OCI-LY1 (cell line): ENCODE data around the gene SH3GL2.

ENCODE experiments used
- H2AFZ ChIP-seq: fragments of 200-600 bp; sonication (generic), shearing (Covaris generic); 2 replicates; pipeline ENCODE4 v1.6.0; 2014; ENCODE audit warnings: antibody characterized with exemption, mild to moderate bottlenecking, low read length
- H3F3A ChIP-seq: fragments of 200-600 bp; sonication (generic), shearing (Covaris generic); 2 replicates; pipeline ENCODE4 v1.6.0; 2014; ENCODE audit warnings: mild to moderate bottlenecking, antibody characterized with exemption, low read length, moderate library complexity; ENCODE audit not compliant: insufficient read depth
- H3K27ac ChIP-seq: fragments of 200-600 bp; sonication (generic); 2 replicates; pipeline ENCODE4 v1.5.1; 2014; ENCODE audit warnings: low read length, mixed run types, mild to moderate bottlenecking, low read depth; ENCODE audit not compliant: poor library complexity, severe bottlenecking
- H3K27me3 ChIP-seq: fragments of 200-600 bp; sonication (generic); 2 replicates; pipeline ENCODE4 v1.6.0; 2014; ENCODE audit warnings: antibody characterized with exemption, mild to moderate bottlenecking, low read length, moderate library complexity; ENCODE audit not compliant: insufficient read depth
- H3K36me3 ChIP-seq: fragments of 200-600 bp; sonication (generic); 2 replicates; pipeline ENCODE4 v1.6.1; 2014; ENCODE audit warnings: mild to moderate bottlenecking, antibody characterized with exemption, low read length, moderate library complexity, mixed read lengths; ENCODE audit not compliant: insufficient read depth
- H3K4me1 ChIP-seq: fragments of 200-600 bp; sonication (generic); 2 replicates; pipeline ENCODE4 v1.5.1; 2014; ENCODE audit warnings: mild to moderate bottlenecking, low read length, moderate library complexity; ENCODE audit not compliant: insufficient read depth, severe bottlenecking
- H3K4me2 ChIP-seq: fragments of 200-600 bp; sonication (generic), shearing (Covaris generic); 2 replicates; pipeline ENCODE4 v1.6.1; 2014; ENCODE audit warnings: low read length
- H3K4me3 ChIP-seq: fragments of 200-600 bp; sonication (generic); 2 replicates; pipeline ENCODE4 v1.5.1; 2014; ENCODE audit warnings: low read length, low read depth, mild to moderate bottlenecking, mixed read lengths; ENCODE audit not compliant: poor library complexity, severe bottlenecking
- H3K79me2 ChIP-seq: fragments of 200-600 bp; shearing (Covaris generic); 2 replicates; pipeline ENCODE4 v1.6.1; 2016; ENCODE audit warnings: mixed run types, low read length, mixed read lengths; ENCODE audit not compliant: insufficient read depth
- H3K9ac ChIP-seq: fragments of 200-600 bp; sonication (generic), shearing (Covaris generic); 2 replicates; pipeline ENCODE4 v1.6.1; 2014; ENCODE audit warnings: mild to moderate bottlenecking, low read length, mixed read lengths
- H3K9me2 ChIP-seq: fragments of 200-600 bp; sonication (generic), shearing (Covaris generic); 2 replicates; pipeline ENCODE4 v1.6.1; 2014; ENCODE audit warnings: low read depth, mild to moderate bottlenecking, low read length, mixed read lengths
- H3K9me3 ChIP-seq: fragments of 200-600 bp; shearing (Covaris generic); 2 replicates; pipeline ENCODE4 v1.6.1; 2014; ENCODE audit warnings: low read length, mixed read lengths
- H4K20me1 ChIP-seq: fragments of 200-600 bp; sonication (generic), shearing (Covaris generic); 2 replicates; pipeline ENCODE4 v1.6.0; 2016; ENCODE audit warnings: mild to moderate bottlenecking, low read length; ENCODE audit not compliant: insufficient read depth
- CTCF ChIP-seq: fragments of 200-600 bp; sonication (generic), shearing (Covaris generic); IDR thresholded peaks from 2 replicates; pipeline ENCODE4 v1.5.1; 2017; ENCODE audit warnings: mild to moderate bottlenecking, antibody characterized with exemption, low read length, moderate library complexity, mixed read lengths
- EZH2 ChIP-seq: fragments of 200-600 bp; sonication (generic), shearing (Covaris generic); IDR thresholded peaks from 2 replicates; pipeline ENCODE4 v1.8.0; 2017; ENCODE audit warnings: borderline replicate concordance, mixed run types, mild to moderate bottlenecking, antibody characterized with exemption, low read length, moderate library complexity, mixed read lengths

SH3GL2 gene

GRCh38 chr9:17782430-17783149 lies 203.7 kb downstream of the SH3GL2 start:
- no peaks in the 10 kb centered on the region for H3K27me3 ChIP-seq
- no peaks in the 10 kb centered on the region for H3K79me2 ChIP-seq
- H3K4me1 ChIP-seq: no peaks in the 10 kb centered on the region
- H3K9me2 ChIP-seq: no peaks in the 10 kb centered on the region
- H3K9me3 ChIP-seq: no peaks in the 10 kb centered on the region
- TF ChIP-seq CTCF: no peak
- no peak for TF ChIP-seq EZH2
- no peak overlapping the region for H2AFZ ChIP-seq
- H3K27ac ChIP-seq: no peak overlapping the region
- H3K4me2 ChIP-seq: no peak overlapping the region
- H3F3A ChIP-seq: no peaks in the 10 kb centered on the region
- no peaks in the 10 kb centered on the region for H4K20me1 ChIP-seq
- no peaks in the 10 kb centered on the region for H3K36me3 ChIP-seq
- H3K4me3 ChIP-seq: no peak overlapping the region
- no peak overlapping the region for H3K9ac ChIP-seq

GRCh38 chr9:17783227-17783626 lies 204.4 kb downstream of the SH3GL2 start:
- no peaks in the 10 kb centered on the region for H3K4me1 ChIP-seq
- TF ChIP-seq EZH2 (no peak), CTCF (no peak)
- no peaks in the 10 kb centered on the region for H3K9me2 ChIP-seq

GRCh38 chr9:17789316-17789715 lies 210.4 kb downstream of the SH3GL2 start:
- H3K4me1 ChIP-seq: no peaks in the 10 kb centered on the region

More at GRCh38 chr9:17783227-17783626, 204.4 kb downstream of the SH3GL2 start:
- no peak overlapping the region for H3K4me3 ChIP-seq
- H4K20me1 ChIP-seq: no peaks in the 10 kb centered on the region
- no peaks in the 10 kb centered on the region for H3K79me2 ChIP-seq
- H3K27me3 ChIP-seq: no peaks in the 10 kb centered on the region
- H3K4me2 ChIP-seq: no peak overlapping the region
- H3K9me3 ChIP-seq: no peaks in the 10 kb centered on the region
- H3K9ac ChIP-seq: no peak overlapping the region
- no peaks in the 10 kb centered on the region for H3F3A ChIP-seq
- H3K36me3 ChIP-seq: no peaks in the 10 kb centered on the region
- H2AFZ ChIP-seq: no peak overlapping the region
- no peak overlapping the region for H3K27ac ChIP-seq

More at GRCh38 chr9:17789316-17789715, 210.4 kb downstream of the SH3GL2 start:
- TF ChIP-seq CTCF (no peak), EZH2 (no peak)
- H3K4me3 ChIP-seq: no peak overlapping the region
- H3K4me2 ChIP-seq: no peak overlapping the region
- no peaks in the 10 kb centered on the region for H3K79me2 ChIP-seq
- H3F3A ChIP-seq: no peaks in the 10 kb centered on the region
- H4K20me1 ChIP-seq: no peaks in the 10 kb centered on the region
- no peaks in the 10 kb centered on the region for H3K27me3 ChIP-seq
- H3K9me3 ChIP-seq: no peaks in the 10 kb centered on the region
- no peaks in the 10 kb centered on the region for H3K9me2 ChIP-seq
- no peak overlapping the region for H3K27ac ChIP-seq
- H3K36me3 ChIP-seq: no peaks in the 10 kb centered on the region
- no peak overlapping the region for H2AFZ ChIP-seq
- no peak overlapping the region for H3K9ac ChIP-seq
